Choroid plexus epithelial cell (primary cell): ENCODE results near the gene CACNA1D.

ENCODE experiments used
- DNase-seq: peaks from one replicate; pipeline ENCODE4 v3.0.0-alpha.2; 2010; ENCODE audit warnings: low read depth
- H3K4me3 ChIP-seq: 2 replicates; pipeline ENCODE4 v1.5.1; 2011; ENCODE audit warnings: low read depth, mild to moderate bottlenecking, control low read depth, low read length, moderate library complexity
- CTCF ChIP-seq: conservative IDR thresholded peaks from 2 replicates; pipeline ENCODE4 v1.5.1; 2011; ENCODE audit warnings: low read depth, mild to moderate bottlenecking, control low read depth, inconsistent platforms, low read length, moderate library complexity

Gene CACNA1D

DNA sequence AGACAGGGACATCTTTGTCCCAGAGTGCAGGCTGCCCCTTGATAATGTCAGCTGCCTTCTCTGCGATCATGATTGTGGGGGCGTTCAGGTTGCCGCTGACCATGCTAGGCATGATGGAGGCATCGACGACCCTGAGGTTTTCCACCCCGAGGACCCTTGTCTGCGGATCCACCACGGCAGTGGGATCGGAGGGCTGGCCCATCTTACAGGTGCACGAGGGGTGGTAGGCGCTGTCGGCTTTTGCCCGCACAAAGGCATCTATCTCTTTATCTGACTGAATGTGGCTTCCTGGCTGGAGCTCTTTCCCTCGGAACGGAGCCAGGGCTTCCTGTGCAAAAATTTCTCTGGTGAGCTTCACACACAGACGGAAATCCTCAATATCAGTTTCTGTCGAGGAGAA lies 323.4 kb downstream of the CACNA1D start:
- TF ChIP-seq CTCF, result no peak
- no peak overlapping the region for H3K4me3 ChIP-seq
- no peak for DNase-seq

DNA sequence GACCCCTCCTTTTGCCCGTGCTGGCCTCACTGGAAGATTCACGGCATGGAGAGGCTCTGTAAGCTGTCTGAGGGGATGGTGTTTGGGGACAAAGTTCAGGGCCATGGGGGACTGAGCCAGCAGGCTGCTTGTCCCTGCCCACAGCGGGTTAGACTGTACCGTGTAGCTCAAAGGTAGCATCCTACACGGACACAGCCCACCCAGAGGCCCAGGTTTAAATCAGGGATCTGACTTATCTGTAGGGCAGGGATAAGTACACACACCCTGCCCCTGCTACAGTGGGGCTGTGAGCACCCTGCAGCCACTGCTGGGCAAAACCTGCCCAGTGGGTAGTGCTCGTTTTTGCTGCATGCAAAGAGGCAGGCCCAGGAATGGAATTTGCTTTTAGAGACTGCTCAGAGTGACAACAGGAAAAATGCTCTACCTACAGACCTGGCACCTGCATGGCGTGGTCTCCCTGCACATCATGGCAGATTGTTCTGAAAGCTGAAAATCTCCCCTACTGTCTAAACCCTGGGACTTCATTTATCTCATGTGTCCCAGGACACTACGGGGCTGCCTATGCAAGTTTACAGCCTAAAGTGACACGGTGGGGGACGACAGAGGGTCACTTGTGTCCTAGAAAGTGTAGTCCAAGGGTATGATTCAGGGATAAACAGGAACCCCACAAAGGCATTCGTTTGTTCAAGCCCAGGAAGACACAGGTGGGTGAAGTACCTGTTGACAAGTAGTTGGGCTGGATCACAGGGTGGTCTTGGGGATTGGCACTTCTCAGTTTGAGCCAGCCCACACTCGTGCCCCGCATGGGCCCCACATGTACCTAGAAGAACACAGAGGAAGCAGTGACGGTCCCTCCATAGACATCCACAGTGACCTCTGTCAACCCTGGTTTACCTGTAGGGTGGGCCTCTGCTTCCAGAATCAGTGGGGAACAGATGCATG lies 324.1 kb downstream of the CACNA1D start:
- no peak overlapping the region for H3K4me3 ChIP-seq
- no peak for TF ChIP-seq CTCF
- no peak for DNase-seq

DNA sequence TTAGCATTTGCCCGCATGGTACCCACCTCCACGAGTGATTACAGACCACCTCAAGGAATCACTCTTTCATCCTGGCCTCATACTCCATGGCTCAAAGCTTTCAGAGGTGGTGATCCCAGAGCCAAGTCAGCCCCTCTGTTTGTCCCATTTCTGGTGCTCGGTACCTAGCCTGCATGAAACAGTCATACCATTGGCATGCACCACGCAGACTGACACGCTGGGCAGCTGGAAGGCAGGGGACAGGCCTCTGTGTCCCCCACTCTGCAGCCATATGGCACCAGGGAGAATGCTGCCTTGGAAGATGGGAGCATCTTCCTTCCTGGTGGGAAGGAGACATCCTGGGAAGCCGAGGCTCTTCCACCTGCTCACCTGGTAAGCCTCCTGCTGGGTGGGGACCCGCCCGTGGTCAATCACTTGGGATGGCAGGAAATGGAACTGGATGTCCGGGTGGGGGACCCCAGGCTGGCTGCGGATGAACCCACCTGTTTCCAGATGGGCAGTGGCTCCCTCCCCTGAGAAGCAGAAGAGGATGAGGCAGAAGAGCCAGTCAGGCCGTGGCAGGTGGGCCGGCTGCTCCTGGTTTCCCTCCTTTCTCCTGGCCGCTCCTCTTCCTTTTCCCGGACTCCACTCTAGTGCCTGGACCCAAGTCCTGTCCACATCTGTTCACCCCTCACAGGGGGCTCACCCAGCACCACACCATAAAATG lies 324.9 kb downstream of the CACNA1D start:
- no peak for DNase-seq
- no peak overlapping the region for H3K4me3 ChIP-seq
- no peak for TF ChIP-seq CTCF

- no peak overlapping the region for H3K4me3 ChIP-seq
- TF ChIP-seq CTCF, result no peak
- DNase-seq, result no peak
These were observed 325.7 kb downstream of the CACNA1D start for GRCh38 chr3:53820084-53820483.

GRCh38 chr3:53820756-53821580 lies 326.6 kb downstream of the CACNA1D start:
- DNase-seq, result no peak
- no peak for TF ChIP-seq CTCF
- H3K4me3 ChIP-seq, result no peak overlapping the region

DNA sequence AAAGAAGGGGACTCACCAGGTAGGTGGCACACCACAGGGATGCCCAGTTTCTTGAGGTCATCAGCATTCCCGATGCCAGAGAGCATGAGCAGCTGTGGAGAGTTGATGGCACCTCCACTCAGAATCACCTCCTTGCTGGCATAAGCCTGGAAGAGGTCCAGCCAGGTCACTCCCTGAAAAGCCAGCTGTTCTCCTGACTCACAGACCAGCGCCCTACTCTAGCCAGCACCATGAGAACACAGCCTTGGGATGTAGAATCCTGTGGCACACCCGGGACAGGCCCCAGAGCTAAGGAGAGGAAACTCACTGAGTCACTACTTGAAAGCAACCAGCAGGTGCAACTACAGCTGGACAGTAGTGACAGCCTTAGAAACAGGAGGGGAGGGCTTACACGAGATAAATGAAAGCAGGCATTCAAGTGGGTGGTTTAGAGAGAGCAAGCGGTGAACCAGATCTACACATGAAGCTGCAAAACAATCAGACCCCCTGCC lies 327.3 kb downstream of the CACNA1D start:
- no peak for DNase-seq
- no peak overlapping the region for H3K4me3 ChIP-seq
- no peak for TF ChIP-seq CTCF
